ENCODE results near the gene CD300LD.

- no peak for TF ChIP-seq CTCF (conservative IDR thresholded peaks at IDR 0.05)
- no peak for TF ChIP-seq EZH2 (IDR thresholded peaks at IDR 0.05; ENCODE audit: low read depth)
These were observed 7.6 kb downstream of the CD300LD start for GRCh38 chr17:74584292-74585060.
